Measurements from ENCODE around the gene DCBLD1.

DNA sequence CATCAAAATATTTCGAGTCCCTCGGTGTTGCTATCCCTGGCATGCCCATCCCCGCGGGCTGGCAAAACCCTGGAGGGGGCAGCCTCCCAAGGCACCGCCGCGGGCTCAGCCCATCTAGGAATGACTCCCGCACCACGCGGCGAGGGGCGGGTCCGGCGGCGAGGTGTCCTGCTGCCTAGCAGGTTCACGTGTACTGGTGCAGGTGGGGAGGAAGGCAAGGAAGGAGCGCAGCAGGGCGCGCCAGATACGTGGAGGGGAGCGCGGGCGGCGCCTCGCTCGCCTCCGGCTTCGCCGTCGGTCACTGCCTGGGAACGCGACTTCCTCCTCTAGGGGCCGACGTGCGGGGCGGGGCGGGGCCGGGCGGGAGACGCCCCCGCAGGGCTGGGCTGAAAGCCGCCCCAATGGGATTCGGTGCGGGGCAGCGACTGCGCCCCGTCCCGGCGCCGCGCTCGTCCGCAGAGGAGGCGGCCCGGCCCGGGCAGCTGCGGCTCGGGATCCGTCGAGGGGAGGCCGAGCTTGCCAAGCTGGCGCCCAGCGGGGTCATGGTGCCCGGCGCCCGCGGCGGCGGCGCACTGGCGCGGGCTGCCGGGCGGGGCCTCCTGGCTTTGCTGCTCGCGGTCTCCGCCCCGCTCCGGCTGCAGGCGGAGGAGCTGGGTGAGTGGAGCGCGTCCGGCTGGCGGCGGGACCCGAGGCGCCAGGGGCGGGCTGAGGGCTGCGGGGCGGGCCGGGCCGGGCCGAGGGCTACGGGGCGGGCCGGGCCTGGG is at the start of gene DCBLD1:
- TF ChIP-seq, protein P1, sequence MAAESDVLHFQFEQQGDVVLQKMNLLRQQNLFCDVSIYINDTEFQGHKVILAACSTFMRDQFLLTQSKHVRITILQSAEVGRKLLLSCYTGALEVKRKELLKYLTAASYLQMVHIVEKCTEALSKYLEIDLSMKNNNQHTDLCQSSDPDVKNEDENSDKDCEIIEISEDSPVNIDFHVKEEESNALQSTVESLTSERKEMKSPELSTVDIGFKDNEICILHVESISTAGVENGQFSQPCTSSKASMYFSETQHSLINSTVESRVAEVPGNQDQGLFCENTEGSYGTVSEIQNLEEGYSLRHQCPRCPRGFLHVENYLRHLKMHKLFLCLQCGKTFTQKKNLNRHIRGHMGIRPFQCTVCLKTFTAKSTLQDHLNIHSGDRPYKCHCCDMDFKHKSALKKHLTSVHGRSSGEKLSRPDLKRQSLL (tag by site-specific recombination; IDR thresholded peaks at IDR 0.05): no peak
- TF ChIP-seq ZBTB21 (tag by site-specific recombination; IDR thresholded peaks at IDR 0.05): no peak
- TF ChIP-seq MYNN (tag by site-specific recombination; IDR thresholded peaks at IDR 0.05; ENCODE audit: borderline replicate concordance): no peak
- TF ChIP-seq ZFP41 (tag by site-specific recombination; IDR thresholded peaks at IDR 0.05; ENCODE audit: borderline replicate concordance): no peak
- peak; percentile 57; the same call in 1 of the 2 replicates for TF ChIP-seq ZNF596 (tag by site-specific recombination; IDR thresholded peaks at IDR 0.05)
- peak; percentile 60; the same call in 1 of the 2 replicates for TF ChIP-seq ZEB2 (tag by site-specific recombination; IDR thresholded peaks at IDR 0.05)
- TF ChIP-seq ZNF473 (tag by site-specific recombination; IDR thresholded peaks at IDR 0.05): no peak
- TF ChIP-seq, protein P2, sequence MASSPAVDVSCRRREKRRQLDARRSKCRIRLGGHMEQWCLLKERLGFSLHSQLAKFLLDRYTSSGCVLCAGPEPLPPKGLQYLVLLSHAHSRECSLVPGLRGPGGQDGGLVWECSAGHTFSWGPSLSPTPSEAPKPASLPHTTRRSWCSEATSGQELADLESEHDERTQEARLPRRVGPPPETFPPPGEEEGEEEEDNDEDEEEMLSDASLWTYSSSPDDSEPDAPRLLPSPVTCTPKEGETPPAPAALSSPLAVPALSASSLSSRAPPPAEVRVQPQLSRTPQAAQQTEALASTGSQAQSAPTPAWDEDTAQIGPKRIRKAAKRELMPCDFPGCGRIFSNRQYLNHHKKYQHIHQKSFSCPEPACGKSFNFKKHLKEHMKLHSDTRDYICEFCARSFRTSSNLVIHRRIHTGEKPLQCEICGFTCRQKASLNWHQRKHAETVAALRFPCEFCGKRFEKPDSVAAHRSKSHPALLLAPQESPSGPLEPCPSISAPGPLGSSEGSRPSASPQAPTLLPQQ (tag by site-specific recombination; IDR thresholded peaks at IDR 0.05): no peak; the same call in 1 of the 2 replicates
- TF ChIP-seq, protein P3, sequence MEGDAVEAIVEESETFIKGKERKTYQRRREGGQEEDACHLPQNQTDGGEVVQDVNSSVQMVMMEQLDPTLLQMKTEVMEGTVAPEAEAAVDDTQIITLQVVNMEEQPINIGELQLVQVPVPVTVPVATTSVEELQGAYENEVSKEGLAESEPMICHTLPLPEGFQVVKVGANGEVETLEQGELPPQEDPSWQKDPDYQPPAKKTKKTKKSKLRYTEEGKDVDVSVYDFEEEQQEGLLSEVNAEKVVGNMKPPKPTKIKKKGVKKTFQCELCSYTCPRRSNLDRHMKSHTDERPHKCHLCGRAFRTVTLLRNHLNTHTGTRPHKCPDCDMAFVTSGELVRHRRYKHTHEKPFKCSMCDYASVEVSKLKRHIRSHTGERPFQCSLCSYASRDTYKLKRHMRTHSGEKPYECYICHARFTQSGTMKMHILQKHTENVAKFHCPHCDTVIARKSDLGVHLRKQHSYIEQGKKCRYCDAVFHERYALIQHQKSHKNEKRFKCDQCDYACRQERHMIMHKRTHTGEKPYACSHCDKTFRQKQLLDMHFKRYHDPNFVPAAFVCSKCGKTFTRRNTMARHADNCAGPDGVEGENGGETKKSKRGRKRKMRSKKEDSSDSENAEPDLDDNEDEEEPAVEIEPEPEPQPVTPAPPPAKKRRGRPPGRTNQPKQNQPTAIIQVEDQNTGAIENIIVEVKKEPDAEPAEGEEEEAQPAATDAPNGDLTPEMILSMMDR (tag by site-specific recombination; IDR thresholded peaks at IDR 0.05): peak; percentile 60
